ENCODE data around the gene NCAM1. TPM values are rescaled to one million over a fixed set of nuclear protein-coding genes. Genes with fewer than 3 reads are reported as not detected.

The NCAM1 gene
- total and polyA plus RNA-seq, 2 of the 13 experiments (the other 11 are each of a cell fraction or from before 2014, with no cell fraction given): 0.05 TPM; not detected in 1

DNA sequence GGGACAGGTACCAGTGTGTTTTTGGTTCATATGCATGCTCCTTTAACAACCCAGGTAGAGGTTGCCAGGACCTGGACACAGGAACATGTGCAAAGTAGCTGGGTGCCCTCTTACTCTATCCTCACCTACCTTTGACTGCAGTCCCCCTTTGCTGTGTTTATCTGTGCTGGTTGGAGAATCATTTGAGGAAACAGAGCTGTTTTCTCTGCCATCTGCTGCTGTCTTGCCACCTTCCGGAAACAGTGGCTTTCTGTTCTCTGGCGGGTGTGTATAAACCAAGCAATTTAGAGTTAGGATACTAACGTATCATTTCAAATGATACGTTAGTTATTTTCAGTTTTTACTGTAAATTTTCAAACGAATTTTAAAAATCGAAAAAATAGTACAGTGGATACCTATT, 181.3 kb downstream of the NCAM1 start (continued):
- TF ChIP-seq MBNL3 (CRISPR knock-in tag; conservative IDR thresholded peaks at IDR 0.05): no peak
- TF ChIP-seq NCOA5 (CRISPR knock-in tag; IDR thresholded peaks at IDR 0.05): no peak
- TF ChIP-seq ZNF616 (CRISPR knock-in tag; IDR thresholded peaks at IDR 0.05; ENCODE audit: low read depth): no peak

DNA sequence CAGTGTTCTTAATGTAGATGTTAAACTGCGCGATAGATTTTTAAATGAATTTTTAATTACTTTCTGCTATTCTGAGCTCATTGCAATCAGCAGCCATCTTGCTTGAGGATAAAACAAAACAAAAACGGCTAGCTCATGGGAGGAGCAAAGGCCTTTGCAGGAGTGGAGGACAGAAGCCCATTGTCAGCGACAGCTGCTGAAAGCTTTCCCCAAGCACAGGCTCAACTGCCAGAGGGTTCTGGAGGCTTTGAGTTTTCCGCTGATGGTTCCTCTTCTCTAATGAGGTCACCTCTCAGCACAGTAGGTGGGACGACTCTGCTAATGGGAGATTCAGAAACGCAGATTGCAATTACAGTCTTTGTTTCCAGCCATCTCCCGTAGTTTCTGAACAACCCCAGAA, 186.0 kb downstream of the NCAM1 start:
- POLR2A ChIA-PET: no interaction called here
- no peaks in the 10 kb centered on the region for H3K79me2 ChIP-seq (ENCODE audit: insufficient read depth, low read length)
- FAIRE-seq (no peak), DNase-seq (ENCODE audit: low spot score) (no peak), ATAC-seq (no peak)
- WGBS (ENCODE audit: low lambda C conversion rate): 28% methylated on average over 7 of the region's 8 CpGs
- no peak overlapping the region for H3K4me2 ChIP-seq (ENCODE audit: low read depth, low read length)
- no peak overlapping the region for H3K27ac ChIP-seq (ENCODE audit: extremely low read length, insufficient read depth, low read length)
- H3K4me1 ChIP-seq (ENCODE audit: insufficient read depth, low read length): no peaks in the 10 kb centered on the region
- H2AFZ ChIP-seq (ENCODE audit: low read length): no peak overlapping the region
- intact Hi-C loops (cut with micrococcal nuclease; ENCODE audit: unreplicated experiment): no loop called here
- H3K4me3 ChIP-seq (replicated peaks in 1 of 3; ENCODE audit: insufficient read depth in 1 of 3, low read depth in 2 of 3, low read length in 3 of 3): no peak overlapping the region
- CTCF ChIA-PET (ENCODE audit: low intra/inter-chr PET ratio, low total read pairs): no interaction called here
- H4K20me1 ChIP-seq (ENCODE audit: insufficient read depth, low read length): no peaks in the 10 kb centered on the region
- peaks cover 0 to 12% of the 10 kb centered on the region in 2 experiments; a peak in 2 of 5 replicates for H3K27me3 ChIP-seq (ENCODE audit: control insufficient read depth in 1 of 2, insufficient read depth in 2 of 2, low read length in 2 of 2)
- no peaks in the 10 kb centered on the region for H3K9me3 ChIP-seq (ENCODE audit: low read length)
- no peak overlapping the region for H3K9ac ChIP-seq (ENCODE audit: insufficient read depth, low read depth, low read length)
- no peaks in the 10 kb centered on the region for H3K36me3 ChIP-seq (replicated peaks in 1 of 2; ENCODE audit: control insufficient read depth in 1 of 2, insufficient read depth in 2 of 2, low read length in 2 of 2)
- in situ Hi-C loops (cut with HindIII; ENCODE audit: extremely low pct_ligation_motif_present, low pct_unique_long_range_greater_than_20kb): no loop called here
- no TSS peak for BruUV-seq (replicated peaks)
- no peak for TF ChIP-seq ZKSCAN8 (CRISPR knock-in tag; IDR thresholded peaks at IDR 0.05; ENCODE audit: borderline replicate concordance)
- no peak for TF ChIP-seq ZFP62 (CRISPR knock-in tag; IDR thresholded peaks at IDR 0.05)
- TF ChIP-seq ZNF572 (CRISPR knock-in tag; IDR thresholded peaks at IDR 0.05): no peak
- TF ChIP-seq RFXAP (CRISPR knock-in tag; IDR thresholded peaks at IDR 0.05; ENCODE audit: borderline replicate concordance): no peak
- TF ChIP-seq, protein P1, sequence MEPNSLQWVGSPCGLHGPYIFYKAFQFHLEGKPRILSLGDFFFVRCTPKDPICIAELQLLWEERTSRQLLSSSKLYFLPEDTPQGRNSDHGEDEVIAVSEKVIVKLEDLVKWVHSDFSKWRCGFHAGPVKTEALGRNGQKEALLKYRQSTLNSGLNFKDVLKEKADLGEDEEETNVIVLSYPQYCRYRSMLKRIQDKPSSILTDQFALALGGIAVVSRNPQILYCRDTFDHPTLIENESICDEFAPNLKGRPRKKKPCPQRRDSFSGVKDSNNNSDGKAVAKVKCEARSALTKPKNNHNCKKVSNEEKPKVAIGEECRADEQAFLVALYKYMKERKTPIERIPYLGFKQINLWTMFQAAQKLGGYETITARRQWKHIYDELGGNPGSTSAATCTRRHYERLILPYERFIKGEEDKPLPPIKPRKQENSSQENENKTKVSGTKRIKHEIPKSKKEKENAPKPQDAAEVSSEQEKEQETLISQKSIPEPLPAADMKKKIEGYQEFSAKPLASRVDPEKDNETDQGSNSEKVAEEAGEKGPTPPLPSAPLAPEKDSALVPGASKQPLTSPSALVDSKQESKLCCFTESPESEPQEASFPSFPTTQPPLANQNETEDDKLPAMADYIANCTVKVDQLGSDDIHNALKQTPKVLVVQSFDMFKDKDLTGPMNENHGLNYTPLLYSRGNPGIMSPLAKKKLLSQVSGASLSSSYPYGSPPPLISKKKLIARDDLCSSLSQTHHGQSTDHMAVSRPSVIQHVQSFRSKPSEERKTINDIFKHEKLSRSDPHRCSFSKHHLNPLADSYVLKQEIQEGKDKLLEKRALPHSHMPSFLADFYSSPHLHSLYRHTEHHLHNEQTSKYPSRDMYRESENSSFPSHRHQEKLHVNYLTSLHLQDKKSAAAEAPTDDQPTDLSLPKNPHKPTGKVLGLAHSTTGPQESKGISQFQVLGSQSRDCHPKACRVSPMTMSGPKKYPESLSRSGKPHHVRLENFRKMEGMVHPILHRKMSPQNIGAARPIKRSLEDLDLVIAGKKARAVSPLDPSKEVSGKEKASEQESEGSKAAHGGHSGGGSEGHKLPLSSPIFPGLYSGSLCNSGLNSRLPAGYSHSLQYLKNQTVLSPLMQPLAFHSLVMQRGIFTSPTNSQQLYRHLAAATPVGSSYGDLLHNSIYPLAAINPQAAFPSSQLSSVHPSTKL (CRISPR knock-in tag; IDR thresholded peaks at IDR 0.05): no peak
- TF ChIP-seq, protein P2, sequence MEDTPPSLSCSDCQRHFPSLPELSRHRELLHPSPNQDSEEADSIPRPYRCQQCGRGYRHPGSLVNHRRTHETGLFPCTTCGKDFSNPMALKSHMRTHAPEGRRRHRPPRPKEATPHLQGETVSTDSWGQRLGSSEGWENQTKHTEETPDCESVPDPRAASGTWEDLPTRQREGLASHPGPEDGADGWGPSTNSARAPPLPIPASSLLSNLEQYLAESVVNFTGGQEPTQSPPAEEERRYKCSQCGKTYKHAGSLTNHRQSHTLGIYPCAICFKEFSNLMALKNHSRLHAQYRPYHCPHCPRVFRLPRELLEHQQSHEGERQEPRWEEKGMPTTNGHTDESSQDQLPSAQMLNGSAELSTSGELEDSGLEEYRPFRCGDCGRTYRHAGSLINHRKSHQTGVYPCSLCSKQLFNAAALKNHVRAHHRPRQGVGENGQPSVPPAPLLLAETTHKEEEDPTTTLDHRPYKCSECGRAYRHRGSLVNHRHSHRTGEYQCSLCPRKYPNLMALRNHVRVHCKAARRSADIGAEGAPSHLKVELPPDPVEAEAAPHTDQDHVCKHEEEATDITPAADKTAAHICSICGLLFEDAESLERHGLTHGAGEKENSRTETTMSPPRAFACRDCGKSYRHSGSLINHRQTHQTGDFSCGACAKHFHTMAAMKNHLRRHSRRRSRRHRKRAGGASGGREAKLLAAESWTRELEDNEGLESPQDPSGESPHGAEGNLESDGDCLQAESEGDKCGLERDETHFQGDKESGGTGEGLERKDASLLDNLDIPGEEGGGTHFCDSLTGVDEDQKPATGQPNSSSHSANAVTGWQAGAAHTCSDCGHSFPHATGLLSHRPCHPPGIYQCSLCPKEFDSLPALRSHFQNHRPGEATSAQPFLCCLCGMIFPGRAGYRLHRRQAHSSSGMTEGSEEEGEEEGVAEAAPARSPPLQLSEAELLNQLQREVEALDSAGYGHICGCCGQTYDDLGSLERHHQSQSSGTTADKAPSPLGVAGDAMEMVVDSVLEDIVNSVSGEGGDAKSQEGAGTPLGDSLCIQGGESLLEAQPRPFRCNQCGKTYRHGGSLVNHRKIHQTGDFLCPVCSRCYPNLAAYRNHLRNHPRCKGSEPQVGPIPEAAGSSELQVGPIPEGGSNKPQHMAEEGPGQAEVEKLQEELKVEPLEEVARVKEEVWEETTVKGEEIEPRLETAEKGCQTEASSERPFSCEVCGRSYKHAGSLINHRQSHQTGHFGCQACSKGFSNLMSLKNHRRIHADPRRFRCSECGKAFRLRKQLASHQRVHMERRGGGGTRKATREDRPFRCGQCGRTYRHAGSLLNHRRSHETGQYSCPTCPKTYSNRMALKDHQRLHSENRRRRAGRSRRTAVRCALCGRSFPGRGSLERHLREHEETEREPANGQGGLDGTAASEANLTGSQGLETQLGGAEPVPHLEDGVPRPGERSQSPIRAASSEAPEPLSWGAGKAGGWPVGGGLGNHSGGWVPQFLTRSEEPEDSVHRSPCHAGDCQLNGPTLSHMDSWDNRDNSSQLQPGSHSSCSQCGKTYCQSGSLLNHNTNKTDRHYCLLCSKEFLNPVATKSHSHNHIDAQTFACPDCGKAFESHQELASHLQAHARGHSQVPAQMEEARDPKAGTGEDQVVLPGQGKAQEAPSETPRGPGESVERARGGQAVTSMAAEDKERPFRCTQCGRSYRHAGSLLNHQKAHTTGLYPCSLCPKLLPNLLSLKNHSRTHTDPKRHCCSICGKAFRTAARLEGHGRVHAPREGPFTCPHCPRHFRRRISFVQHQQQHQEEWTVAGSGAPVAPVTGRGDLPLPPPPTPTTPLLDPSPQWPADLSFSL (CRISPR knock-in tag; IDR thresholded peaks at IDR 0.05): no peak
- TF ChIP-seq ZNF816 (CRISPR knock-in tag; IDR thresholded peaks at IDR 0.05; ENCODE audit: borderline replicate concordance): no peak
- TF ChIP-seq ZNF564 (CRISPR knock-in tag; IDR thresholded peaks at IDR 0.05): no peak
